GM23338 (cell line): Measurements from ENCODE around the gene COX10.

ENCODE experiments used
- CTCF ChIP-seq, 2 experiments: fragments of 200-600 bp in 1 of 2; sonication (generic) in 1 of 2; conservative IDR thresholded peaks; 2 replicates each; pipeline versions ENCODE4 v1.5.1 to v1.6.1; 2016 to 2017; ENCODE audit warnings: antibody characterized with exemption in 2 of 2, low read depth in 2 of 2, mild to moderate bottlenecking in 2 of 2, moderate library complexity in 1 of 2
- EZH2 ChIP-seq: fragments of 200-600 bp; sonication (generic); IDR thresholded peaks from one replicate; pipeline ENCODE4 v1.8.0; 2017; ENCODE audit warnings: antibody characterized with exemption, mild to moderate bottlenecking, low read depth; ENCODE audit not compliant: unreplicated experiment
- EZH2phosphoT487 ChIP-seq: fragments of 200-600 bp; sonication (generic); IDR thresholded peaks from one replicate; pipeline ENCODE4 v1.8.1; 2018; ENCODE audit warnings: antibody characterized with exemption; ENCODE audit not compliant: unreplicated experiment
- REST ChIP-seq: IDR thresholded peaks from one replicate; pipeline ENCODE4 v1.6.1; 2018; ENCODE audit warnings: antibody characterized with exemption; ENCODE audit not compliant: unreplicated experiment

DNA sequence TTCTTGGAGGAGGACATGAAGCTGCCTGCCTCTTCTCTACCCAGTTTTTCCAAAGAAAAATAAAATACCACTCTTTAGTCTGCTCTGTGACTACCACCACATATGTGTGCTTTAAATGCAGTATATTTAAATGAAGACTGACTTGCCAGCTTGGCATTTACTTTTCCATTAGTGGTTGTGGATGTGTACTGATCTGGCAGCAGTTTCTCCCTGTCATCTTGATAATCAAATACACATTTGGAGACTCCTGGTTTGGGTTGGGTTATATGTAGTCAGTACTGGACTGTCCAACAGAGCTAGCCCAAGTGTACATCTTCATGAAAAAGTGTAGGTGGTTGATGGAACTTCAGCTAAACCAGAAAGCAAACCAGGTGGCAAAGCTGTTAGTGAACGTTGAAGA, 19.9 kb downstream of the COX10 start:
- TF ChIP-seq EZH2 (no peak), EZH2phosphoT487 (no peak), REST (no peak), CTCF (conservative IDR thresholded peaks at IDR 0.05; ENCODE audit: low read depth in 2 of 2) (no peak)
